Bronchial epithelial cell (primary cell): Measurements from ENCODE around the gene HECA. TPM values are rescaled to one million over a fixed set of nuclear protein-coding genes. Genes with fewer than 3 reads are reported as not detected.

ENCODE experiments used
- DNase-seq: peaks from one replicate; pipeline ENCODE4 v3.0.0-alpha.2; 2010; ENCODE audit warnings: low read depth
- FAIRE-seq: peaks from 2 replicates; lab custom pipeline; 2011; peaks lifted over from hg19 to GRCh38; lab: Jason Lieb, UNC
- H3K27me3 ChIP-seq: 2 replicates; pipeline ENCODE4 v1.5.1; 2011; ENCODE audit warnings: low read length; ENCODE audit not compliant: control insufficient read depth, insufficient read depth
- H3K36me3 ChIP-seq: 2 replicates; pipeline ENCODE4 v1.5.1; 2011; ENCODE audit warnings: low read length; ENCODE audit not compliant: control insufficient read depth, insufficient read depth
- H3K4me3 ChIP-seq: 2 replicates; pipeline ENCODE4 v1.5.1; 2011; ENCODE audit warnings: mild to moderate bottlenecking, low read depth, low read length, control low read depth
- total RNA-seq: library from RNA; depleted of rRNA; stranded (reverse); fragments of >200 nt; gene quantifications from 2 replicates; pipeline ENCODE4 v1.2.1, GENCODE V29; 2014
- TF ChIP-seq, protein P1 (sequence below): IDR thresholded peaks from 2 replicates; pipeline ENCODE4 v1.5.1; 2011; ENCODE audit warnings: mild to moderate bottlenecking, moderate library complexity, low read length, control low read depth, inconsistent platforms; ENCODE audit not compliant: insufficient read depth, severe bottlenecking

HECA gene
- total RNA-seq, 1 donor from 2014 or later, result 25.5 TPM

DNA sequence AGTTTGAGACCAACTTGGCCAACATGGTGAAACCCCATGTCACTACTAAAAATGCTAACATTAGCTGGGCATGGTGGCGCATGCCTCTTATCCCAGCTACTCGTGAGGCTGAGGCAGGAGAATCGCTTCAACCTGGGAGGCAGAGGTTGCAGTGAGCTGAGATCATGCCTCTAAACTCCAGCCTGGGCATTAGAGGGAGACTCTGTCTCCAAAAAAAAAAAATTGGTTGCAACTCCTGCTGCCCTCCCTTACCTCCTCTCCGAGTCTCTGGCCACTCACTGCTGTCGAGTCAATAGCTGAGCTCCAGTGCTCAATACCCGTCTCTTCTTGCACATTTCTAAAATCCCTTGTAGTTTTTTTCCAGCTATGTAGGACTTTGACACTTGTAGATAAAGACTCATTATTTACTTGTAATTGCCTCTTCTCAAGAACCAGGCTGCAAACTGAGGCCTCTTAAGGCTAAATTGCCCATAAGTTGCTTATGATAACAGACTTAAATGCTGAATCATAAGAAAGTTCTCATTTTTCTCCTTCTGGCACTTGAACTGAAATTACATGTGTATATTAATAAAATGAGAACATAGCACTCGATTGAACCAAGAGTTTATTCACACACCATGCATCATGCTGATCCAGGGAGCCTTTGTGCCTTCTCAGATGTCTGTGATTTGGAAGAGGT is 13.8 kb downstream of the HECA start:
- no peaks in the 10 kb centered on the region for H3K36me3 ChIP-seq
- FAIRE-seq (no peak), DNase-seq (no peak)
- H3K27me3 ChIP-seq, result no peaks in the 10 kb centered on the region
- TF ChIP-seq, protein P1, sequence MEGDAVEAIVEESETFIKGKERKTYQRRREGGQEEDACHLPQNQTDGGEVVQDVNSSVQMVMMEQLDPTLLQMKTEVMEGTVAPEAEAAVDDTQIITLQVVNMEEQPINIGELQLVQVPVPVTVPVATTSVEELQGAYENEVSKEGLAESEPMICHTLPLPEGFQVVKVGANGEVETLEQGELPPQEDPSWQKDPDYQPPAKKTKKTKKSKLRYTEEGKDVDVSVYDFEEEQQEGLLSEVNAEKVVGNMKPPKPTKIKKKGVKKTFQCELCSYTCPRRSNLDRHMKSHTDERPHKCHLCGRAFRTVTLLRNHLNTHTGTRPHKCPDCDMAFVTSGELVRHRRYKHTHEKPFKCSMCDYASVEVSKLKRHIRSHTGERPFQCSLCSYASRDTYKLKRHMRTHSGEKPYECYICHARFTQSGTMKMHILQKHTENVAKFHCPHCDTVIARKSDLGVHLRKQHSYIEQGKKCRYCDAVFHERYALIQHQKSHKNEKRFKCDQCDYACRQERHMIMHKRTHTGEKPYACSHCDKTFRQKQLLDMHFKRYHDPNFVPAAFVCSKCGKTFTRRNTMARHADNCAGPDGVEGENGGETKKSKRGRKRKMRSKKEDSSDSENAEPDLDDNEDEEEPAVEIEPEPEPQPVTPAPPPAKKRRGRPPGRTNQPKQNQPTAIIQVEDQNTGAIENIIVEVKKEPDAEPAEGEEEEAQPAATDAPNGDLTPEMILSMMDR, result no peak
- H3K4me3 ChIP-seq, result no peak overlapping the region

DNA sequence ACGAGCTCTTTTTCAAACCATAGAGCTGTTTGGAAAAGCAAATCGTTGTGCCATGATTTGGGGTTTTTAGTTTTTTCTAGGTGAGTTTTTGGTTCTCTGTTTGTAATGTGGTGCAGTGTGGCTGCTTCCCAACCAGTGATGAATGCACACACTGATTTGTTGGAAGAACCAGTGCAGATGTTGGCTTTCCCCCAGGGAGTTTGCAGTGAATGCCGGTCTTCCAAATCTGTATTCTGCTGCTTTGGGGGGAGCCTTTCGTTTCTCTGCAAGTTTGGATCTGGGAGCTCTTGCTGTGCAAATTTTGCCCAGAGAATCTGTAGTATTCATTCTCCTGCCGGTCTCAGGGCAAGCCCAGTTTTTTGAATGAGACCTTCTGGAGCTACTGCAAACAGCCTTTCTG is 14.5 kb downstream of the HECA start:
- no peak for DNase-seq
- no peaks in the 10 kb centered on the region for H3K36me3 ChIP-seq
- TF ChIP-seq, protein P1, result no peak
- FAIRE-seq, result no peak
- no peaks in the 10 kb centered on the region for H3K27me3 ChIP-seq
- no peak overlapping the region for H3K4me3 ChIP-seq

DNA sequence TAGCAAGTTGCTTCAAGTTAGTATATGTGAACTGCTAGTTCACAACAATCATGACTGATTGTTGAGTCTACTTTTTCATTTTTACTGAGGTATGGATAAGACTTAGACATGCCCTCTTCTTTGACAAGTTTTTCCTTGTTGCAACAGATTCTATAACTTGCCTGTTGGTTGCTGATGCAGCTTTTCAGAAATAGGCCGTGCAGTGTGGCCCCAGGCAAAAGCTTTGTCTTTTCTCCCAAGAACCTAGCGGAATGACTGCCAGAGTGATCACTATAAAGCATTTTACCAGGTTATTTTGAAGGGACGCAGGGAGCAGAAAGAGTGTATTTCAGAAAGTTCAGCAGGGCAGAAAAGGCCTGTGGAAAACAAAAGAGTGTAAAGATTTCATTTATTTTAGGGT is 16.0 kb downstream of the HECA start:
- no peak for FAIRE-seq
- Histone ChIP-seq H3K36me3 (no peaks in the 10 kb centered on the region), H3K4me3 (no peak overlapping the region), H3K27me3 (no peaks in the 10 kb centered on the region)
- TF ChIP-seq, protein P1, result no peak
- DNase-seq, result peak; percentile 92

DNA sequence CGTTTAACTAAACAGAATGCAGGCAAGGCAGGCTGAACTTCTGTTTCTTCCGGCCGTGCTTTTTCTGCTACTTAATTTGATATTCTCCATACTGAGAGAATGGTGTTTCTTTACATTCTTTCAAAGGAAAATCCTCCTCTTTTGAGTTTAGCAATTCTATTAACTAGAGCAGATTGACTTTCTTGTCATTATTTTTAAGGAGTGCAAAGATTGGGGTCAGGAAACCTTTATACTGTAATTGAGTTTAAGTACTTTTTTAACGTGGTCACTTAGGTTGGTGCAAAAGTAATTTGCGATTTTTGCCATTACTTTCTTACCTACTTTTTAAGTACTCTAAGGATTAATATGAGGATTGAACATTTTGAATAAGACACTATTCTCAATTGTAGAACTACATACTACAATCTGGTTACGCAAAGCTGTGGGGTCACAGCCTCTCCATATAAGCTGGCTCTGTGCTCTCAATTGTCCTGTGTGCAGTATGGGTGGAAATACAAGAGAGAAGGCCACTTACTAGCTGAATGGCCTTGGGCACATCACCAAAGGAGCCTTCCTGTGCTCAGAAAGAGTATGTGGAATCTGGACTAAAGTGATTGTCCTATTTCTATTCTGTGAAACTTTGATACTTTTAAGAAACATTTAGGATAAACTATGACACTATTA is 16.7 kb downstream of the HECA start:
- DNase-seq (no peak), FAIRE-seq (no peak)
- TF ChIP-seq, protein P1, result no peak
- Histone ChIP-seq H3K27me3 (no peaks in the 10 kb centered on the region), H3K4me3 (no peak overlapping the region), H3K36me3 (no peaks in the 10 kb centered on the region)

DNA sequence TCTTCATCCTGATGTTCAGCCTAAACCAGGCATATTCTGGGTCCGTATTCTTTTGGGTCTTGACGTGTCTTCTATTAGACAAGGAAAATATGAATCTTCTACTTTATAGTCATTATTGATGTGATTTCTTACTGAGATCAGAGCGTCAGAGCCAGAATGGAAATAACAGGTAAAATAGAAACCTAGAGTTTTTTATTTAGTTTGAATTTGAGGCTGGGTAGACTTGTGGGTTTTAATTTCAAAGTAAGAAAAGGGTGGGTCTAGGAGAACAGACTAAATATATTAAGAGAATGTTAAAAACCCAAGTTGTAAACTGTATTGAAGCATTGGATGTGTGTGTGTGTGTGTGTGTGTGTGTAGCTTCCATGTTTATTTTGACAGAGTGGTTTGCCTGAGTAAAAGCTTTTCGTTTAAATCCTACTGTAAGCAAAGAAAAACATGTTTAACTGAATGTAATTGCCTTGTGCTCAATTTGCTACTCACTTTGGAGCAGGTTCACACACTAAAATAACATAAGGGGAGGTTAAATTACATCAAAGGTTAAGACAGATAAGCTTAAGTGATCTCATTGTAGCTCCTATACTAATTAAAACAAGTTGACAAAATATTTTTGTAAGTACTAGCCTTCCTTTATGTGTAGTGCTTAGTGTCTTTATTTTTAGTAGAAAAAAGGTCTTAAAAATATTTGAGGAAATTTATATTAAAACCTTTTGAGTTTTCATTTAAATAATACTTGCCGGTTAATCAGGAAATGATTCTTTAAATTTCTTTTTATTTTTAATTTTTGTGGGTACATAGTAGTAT is 17.4 kb downstream of the HECA start:
- Histone ChIP-seq H3K27me3 (no peaks in the 10 kb centered on the region), H3K4me3 (no peak overlapping the region), H3K36me3 (no peaks in the 10 kb centered on the region)
- DNase-seq (no peak), FAIRE-seq (no peak)
- TF ChIP-seq, protein P1, result no peak
